ENCODE results near the gene MSI1.

GRCh38 chr12:120365675-120366340 is 3.2 kb downstream of the MSI1 start:
- no peak for TF ChIP-seq POLR2A (IDR thresholded peaks at IDR 0.05)
- no peak for TF ChIP-seq CTCF (IDR thresholded peaks at IDR 0.05)

Measured in thyroid gland (tissue), 4 donors.